Measurements from ENCODE around the gene TOR4A.
"Not testable (repeated sequence)": the region's sequence is repeated elsewhere in the genome, so short reads cannot be mapped to it uniquely, and the experiment has no call there.

The TOR4A gene

DNA sequence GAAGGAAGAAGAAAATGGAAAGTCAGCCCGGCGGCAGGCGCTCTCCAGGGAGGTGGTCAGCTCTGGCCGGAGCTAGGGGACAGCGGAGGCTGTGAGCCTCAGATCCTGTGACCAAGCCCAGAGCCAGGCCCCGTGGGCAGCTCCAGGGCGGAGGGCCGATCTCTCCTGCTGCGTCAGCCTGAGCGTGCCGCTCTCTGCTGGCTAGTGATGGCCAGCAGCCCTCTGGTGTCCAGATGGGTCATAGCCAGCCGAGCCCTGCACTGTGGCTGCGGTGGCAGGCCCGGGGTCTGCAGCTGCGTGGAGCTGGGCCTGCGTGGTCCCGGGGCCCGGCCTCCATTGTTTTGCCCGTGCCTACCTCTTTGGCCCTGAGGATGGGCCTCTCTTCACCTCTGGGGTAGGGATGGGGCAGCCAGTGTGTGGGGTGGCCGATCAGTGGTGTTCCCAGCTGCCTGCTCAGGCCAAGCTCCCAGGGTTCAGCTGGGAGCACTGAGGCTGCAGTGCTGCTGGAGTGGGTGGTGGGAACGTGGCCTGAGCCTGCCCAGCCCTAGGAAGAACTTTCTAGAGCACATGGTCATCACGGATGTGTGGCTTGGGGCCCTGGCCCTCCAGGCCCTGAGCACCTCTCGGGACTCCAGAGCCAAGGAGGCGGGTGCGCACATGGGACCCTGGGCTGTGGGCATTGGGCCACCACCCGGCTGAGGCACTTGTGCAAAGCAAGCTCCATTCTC is 41.6 kb downstream of the TOR4A start:
- no peak for DNase-seq

DNA sequence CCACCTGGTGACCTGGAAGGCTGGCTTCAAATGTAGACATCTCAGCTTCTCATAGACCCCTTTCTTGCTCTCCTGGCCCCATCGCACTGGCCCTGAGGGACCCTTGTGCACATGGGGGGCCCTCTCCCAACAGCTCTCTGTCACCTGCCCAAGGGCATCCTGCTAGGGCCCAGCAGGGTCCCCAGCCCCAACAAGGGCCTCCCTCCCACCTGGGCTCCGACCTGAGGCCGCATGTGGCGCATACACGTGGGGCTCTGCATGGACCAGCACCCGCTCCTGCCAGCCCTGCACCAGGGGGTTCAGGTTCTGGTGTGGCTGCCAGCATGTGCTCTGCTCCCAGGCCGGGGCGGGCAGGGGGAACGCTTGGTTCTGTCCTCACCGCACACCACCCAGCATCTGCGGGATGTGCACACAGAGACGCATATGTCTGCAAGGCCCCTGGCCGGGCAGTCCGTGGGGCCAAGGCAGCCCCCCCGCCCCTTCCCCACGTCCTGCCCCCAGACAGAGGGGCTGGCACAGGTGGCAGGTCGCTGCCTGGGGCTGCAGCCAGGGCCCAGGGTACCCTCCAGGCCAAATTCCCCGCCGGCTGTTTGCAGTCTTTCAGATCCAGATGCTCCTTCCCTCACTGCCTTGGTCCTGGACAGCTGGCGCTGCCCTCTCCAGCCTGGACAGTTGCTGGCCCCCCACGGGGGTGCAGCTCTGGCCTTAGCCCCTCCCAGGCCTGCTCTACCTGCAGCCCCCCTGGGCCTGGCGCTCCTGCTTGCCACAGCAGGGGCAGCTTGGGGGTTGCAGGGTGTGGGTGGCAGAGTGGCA is 42.4 kb downstream of the TOR4A start:
- no peak for DNase-seq

DNA sequence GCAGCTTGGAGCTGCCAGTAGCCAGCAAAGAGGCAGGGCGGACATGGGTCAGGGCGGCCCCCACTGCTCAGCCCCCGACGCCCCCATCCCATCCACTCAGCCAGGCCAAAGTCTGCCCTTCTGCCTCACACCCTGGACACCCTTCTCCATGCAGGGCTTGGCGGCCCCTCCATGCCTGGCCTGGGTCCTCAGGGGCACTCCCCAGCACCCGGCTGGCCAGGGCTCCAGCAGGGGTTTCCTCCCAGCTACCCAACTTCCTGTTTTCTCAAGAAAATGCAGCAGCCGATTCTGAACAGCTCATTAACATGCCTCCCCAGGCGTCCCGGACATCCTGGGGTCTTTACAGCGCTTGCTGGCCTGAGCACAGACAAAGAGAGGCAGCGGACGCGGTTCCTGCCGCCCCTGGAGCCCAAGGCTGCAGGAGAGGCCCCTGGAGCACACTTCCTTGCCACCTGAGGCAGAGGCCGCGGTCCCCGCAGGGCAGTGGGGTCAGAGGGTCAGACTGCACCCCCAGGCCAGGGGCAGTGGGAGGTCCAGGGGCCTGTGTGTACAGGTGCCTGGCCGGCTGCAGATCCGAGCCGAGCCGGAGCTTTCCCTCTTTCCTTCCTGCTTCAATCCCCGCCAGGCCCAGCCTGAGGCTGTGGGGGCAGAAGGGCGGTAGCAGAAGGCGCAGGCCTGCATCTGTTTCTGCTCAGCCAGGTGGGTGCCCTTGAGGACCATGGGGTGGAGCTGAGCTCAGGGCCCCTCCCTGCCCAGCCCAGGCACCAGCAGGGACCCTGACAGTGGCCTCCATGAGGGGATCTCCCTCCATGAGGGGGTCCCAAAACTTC is 43.2 kb downstream of the TOR4A start:
- no peak for DNase-seq

DNA sequence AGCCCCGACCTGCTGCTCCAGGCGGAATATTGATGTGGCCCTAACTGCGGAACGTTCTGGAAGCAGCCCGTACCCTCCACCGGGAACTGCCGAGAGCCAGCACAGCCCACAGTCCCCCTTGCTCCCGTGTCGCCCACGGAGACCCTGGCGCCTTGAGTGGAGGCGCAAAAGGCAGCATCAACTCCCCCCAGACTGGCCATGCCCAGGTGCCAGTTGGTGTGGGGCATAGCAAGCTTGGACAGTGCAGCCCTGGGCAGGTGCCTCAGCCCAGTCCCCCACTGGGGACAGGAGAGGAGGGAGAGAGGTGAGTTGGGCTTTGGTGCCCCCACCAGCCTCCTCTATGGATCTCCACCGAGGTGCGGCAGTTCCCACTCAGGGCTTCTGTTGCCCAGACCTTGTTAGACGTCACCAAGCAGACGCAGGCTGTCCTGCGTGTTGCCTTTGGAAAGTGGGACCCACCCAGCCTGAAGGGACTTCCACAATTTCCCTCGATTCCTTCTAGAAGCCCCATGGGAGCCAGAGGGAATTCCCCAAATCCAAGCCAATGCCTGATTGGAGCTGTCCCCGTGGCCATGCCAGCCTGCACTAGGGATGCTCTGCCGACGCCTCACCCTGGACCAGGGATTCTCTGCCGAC is 44.3 kb downstream of the TOR4A start:
- no peak for DNase-seq

DNA sequence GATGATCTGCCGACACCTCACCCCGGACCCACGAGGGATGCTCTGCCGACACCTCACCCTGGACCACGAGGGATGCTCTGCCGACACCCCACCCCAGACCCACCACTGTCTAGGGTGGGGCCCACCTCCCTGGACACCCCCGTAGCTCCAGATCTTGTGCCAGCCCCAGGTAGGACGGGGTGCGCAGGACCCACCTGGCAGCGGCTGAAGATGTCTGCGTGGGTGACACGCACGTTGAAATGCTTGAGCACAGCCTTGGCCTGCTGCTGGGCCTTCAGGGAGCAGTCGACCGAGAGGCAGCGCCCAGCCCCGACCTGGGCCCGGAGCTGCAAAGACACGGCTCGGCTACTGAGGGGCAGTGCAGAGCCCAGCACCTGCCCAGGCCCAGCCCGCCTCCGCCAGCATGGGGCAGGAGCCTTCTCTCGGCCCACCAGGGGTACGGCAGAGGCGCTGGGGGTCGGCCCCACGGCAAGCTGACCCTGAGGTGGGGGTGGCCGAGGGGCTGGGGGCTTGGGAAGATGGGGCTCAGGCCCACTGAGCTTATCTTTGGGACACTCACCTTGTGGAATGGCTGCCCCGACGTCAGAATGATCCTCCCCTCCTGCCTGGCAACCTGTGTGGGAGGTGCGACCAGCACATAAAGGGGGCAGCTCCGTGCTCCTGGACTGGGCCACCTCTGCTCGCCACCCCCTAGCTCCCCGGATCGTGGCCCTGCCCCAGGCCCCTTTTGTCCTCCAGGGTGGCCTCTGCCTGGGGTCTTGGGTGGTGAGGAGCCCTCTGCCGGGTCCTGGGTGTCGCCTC is 46.2 kb downstream of the TOR4A start:
- no peak for DNase-seq

DNA sequence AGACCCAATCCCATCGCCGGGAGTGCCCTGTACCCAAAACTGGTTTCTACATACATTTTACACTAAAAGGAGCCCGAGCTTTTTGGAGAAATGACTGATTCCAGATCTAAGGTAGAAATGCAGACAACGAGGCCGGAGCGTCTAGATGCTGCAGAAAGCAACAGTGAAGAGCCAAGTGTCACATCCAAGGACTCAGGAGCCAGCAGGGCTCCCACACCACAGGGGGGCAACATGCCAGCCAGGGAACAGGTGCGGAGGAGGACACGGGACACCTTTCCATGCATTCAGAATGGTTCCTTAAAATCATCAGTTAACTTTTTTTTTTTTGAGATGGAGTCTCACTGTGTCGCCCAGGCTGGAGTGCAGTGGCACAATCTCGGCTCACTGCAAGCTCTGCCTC is 47.6 kb downstream of the TOR4A start:
- no peak for DNase-seq

DNA sequence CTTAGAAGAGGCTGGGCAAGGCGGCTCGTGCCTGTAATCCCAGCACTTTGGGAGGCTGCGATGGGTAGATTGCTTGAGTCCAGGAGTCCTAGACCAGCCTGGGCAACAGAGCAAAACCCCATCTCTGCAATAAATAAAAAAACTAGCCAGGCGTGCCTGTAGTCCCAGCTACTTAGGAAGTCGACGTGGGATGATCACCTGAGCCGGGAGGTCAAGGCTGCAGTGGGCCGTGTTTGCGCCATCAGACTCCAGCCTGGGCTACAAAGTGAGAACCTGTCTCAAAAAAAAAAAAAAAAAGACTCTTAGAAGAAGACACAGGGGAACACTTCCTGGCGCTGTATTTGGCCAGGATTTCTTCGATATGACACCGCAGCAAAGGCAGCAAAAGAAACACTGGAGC is 48.3 kb downstream of the TOR4A start:
- DNase-seq: no peak

DNA sequence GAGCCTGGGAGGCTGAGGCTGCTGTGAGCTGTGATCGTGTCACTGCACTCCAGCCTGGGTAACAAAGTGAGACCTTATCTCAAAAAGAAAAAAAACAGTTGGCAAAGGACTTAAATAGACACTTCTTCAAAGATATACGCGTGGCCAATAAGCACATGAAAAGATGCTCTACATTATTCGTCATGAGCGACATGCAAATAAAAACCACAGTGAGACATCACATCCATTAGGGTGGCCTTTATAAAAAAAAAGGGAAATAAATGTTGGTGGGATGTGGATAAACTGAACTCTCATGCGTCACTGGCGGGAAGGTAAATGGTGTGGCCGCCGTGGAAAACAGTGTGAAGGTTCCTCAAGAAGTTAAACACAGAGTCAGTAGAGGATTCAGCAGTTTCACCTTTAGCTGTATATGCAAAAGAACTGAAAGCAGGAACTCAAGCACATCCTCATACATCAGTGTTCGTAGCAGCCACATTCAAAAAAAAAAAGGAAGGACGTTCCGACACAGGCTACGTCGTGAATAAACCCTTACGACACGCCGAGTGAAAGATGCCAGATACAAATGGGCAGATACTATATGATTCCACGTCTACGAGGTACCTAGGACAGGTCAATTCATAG is 49.0 kb downstream of the TOR4A start:
- DNase-seq: no peak

DNA sequence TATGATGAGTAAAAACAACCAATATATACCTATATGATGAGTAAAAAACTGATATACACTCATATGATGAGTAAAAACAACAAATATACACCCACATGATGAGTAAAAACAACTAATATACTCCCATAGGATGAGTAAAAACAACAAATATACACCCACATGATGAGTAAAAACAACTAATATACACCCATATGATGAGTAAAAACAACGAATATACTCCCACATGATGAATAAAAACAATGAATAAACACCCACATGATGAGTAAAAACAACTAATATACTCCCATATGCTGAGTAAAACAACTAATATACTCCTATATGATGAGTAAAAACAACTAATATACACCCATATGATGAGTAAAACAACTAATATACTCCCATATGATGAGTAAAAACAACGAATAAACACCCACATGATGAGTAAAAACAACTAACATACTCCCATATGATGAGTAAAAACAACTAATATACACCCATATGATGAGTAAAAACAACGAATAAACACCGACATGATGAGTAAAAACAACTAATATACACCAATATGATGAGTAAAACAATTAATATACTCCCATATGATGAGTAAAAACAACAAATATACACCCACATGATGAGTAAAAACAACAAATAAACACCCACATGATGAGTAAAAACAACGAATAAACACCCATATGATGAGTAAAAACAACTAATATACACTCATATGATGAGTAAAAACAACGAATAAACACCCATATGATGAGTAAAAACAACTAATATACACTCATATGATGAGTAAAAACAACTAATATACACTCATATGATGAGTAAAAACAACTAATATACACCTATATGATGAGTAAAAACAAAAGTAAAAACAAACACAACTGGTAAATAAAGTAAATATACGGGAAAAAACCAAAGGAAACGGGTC is 50.4 kb downstream of the TOR4A start:
- not testable (repeated sequence) for DNase-seq

DNA sequence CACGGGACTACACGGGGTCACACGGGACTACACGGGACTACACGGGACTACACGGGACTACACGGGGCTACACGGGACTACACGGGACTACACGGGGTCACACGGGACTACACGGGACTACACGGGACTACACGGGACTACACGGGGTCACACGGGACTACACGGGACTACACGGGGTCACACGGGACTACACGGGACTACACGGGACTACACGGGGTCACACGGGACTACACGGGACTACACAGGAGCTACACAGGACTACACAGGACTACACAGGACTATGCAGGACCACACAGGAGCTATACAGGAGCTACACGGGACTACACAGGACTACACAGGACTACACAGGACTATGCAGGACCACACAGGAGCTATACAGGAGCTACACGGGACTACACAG is 52.1 kb downstream of the TOR4A start:
- not testable (repeated sequence) for DNase-seq

DNA sequence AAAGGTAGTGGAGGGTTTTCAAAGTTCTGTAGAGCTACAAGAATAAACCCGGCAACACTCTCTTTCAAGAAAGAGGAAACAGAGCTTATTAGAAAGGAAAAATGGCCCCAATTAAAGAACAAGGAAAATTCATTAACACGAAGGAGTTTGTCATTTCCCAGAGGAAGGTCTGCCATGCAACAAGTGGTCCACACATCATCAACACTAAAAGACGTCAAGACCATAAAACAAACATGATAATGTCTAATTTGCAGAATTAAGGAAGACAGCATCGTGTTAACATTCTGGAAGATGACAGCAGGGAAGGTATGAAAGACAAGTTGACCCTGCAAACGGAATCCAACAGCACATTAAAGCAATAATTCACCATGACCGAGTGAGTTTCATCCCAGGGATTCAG is 53.2 kb downstream of the TOR4A start:
- DNase-seq: no peak

DNA sequence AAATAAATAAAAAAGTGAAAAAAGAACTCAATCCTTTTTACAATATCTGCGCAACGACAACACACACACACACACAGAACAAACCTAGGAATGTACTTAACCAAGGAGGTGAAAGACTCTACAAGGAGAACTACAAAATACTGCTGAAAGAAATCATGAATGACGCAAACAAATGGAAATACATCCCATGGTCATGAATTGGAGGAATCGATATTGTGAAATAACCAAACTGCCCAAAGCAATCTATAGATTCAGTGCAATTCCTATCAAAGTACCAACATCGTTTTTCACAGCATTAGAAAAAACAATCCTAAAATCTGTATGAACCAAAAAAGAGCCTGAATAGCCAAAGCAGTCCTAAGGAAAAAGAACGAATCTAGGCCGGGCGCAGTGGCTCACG is 54.4 kb downstream of the TOR4A start:
- no peak for DNase-seq

Data from DMS79 (cell line).